Renal cortex interstitium (tissue), 11 donors: ENCODE results near the gene TRERF1. TPM values are rescaled to one million over a fixed set of nuclear protein-coding genes. Genes with fewer than 3 reads are reported as not detected.

ENCODE experiments used
- DNase-seq, 11 donors: peaks; one replicate each; pipeline ENCODE4 v3.0.0-alpha.2; 2013; ENCODE audit warnings: low read depth in 9 of 11, low spot score in 4 of 11; ENCODE audit errors: extremely low read depth in 1 of 11
- polyA plus RNA-seq, 3 donors: library from polyadenylated mRNA; unstranded; fragments of 120-200 nt; gene quantifications; one replicate each; pipeline ENCODE4 v1.2.1, GENCODE V29; 2013; ENCODE audit not compliant: insufficient read length in 3 of 3

The TRERF1 gene
- polyA plus RNA-seq, 3 donors, result 14.9 to 16.4 (median 15.9) TPM

GRCh38 chr6:42352856-42353564 lies 98.7 kb downstream of the TRERF1 start:
- DNase-seq, result no peak

DNA sequence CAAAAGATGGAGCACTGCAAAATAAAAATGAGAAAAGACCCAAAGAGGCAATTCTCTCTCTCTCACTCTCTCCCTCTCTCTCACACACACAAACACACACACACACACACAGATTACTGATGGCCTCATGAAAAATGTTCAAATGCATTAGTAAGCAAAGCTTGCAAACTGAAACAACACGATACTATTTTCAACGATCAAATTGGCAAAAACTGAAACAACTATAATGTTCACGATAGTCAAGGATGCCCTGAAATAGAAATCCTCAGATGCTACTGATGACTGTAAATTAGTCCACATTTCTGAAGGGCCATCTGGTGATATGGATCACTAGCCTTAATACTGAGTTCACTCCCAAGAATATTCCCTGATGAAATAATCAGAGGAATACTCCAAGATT lies 100.8 kb downstream of the TRERF1 start:
- no peak for DNase-seq

- DNase-seq, result no peak
Observed at GRCh38 chr6:42349753-42350511, 101.8 kb downstream of the TRERF1 start.

- no peak for DNase-seq
Observed at GRCh38 chr6:42347456-42347855, 104.3 kb downstream of the TRERF1 start.

DNA sequence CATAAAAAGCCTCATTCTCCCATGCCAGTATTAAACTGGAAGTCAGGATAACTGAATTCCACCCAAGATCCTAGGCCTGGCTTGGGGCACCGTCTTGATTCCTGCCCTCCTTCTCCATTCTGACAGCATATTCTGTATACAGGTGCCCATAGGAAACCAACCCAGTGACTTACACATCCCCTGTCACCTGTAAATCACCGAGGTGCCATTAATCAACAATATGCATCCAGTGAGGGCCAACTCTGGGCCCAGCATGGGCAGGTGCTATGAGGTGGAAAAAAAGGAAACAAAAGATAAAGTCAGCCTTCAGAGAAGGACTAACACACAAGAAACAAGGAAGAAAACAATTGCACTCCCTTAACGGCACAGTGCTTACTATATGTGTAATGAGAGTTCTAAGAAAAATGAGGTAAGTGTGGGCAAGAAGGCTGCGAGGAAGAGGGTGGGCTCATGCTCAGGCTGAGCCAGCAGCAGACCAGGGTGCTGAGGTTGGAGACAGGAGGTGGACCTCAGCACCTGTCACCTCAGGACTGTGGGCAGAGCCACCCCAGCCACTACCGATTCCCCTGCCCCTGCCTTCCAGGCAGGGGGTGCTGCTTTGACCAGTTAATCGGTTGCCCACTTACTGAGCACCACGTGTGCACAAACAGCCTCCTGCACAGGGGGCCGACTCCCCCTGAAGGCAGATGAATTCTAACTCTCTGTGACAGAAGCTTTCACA lies 105.9 kb downstream of the TRERF1 start:
- no peak for DNase-seq

DNA sequence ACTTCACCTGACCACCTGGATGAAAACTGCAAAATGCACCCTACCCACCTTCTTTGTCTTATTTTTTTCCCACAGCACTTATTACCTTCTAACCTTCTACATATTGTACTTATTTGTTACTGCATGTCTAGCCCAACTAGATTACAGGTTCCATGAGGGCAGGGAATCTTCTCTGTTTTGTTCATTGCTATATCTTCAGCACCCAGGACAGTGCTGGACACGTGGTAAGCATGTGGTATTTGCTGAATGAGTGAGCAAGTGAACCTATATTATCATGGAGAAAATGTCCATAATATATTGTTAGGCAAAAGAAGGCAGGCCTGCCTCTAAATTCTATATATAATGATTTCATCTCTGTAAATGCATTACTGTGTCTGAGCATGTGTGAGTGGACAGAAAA lies 107.0 kb downstream of the TRERF1 start:
- no peak for DNase-seq

DNA sequence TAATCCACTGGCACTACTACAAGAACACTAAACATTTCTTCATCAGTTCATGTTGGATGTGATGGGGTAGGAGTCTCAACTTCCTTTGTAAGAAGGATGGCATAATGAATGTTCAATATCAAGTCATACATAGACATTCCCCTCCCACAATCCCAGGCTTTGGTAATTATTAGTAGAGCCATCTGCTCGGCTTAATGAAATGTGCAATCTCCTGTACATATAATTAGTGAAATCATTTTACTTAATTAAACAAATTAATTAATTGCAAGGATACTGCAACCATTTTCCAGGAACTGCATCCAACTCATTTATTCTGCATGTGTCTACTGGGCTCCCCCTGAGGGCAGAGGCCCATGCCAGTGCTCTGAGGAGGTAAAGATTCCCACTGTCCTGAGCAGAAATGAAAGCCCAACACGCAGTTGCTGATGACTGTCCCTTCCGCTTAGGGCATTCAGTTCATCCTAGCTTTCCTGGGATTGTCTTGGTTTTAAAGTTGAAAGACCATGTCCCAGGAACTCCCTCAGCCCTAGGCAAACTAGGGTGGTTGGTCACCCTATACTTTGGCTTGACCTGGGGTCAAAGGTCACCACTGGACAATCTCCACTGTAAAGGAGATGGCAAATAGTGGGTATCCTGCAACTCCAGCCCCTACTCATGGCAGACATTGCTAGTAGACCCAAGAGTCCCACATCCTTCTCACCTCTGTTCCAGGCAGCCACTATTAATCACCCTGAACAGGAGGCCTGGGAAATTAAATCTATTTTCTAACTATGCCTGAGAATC lies 109.8 kb downstream of the TRERF1 start:
- no peak for DNase-seq

- no peak for DNase-seq
Observed at GRCh38 chr6:42341221-42341620, 110.5 kb downstream of the TRERF1 start.

DNA sequence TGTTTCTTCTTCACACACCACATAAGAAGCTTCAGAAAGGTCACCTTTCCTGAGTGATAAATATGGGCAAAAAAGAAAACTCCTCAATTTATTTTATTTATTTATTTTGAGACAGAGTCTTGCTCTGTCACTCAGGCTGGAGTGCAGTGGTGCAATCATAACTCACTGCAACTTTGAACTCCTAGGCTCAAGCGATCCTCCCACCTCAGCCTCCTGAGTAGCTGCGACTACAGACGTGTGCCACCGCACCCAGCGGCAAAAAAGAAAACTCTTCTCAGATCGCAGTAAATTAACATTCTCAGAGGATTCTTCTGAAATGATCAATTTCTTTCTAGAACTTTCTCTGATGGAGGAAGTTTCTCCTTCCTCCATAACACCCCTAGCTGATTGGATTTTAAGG lies 111.2 kb downstream of the TRERF1 start:
- no peak for DNase-seq

DNA sequence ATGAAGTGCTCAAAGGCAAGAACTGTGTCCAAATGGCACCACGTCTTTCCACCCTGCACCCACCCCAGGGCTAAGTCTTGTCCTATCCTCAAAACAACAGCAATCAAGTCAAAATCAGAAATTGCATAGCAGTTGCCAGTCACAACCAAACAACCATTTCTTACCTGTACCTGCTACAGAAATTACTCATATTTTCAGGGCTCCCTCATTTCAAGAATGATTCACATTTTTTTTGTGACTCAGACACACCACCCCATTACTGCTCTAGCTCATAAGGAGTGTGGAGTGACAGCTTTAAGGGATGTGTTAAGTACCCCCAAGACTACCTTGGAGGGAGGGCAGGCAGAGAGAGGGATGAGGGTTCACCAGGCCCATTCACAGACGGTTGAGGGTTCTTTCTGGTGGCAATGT lies 111.7 kb downstream of the TRERF1 start:
- DNase-seq, result no peak

GRCh38 chr6:42338744-42339222 lies 112.9 kb downstream of the TRERF1 start:
- no peak for DNase-seq

- peak in 4 of 11 donors; percentile 8 to 17 (median 12) for DNase-seq
Observed at GRCh38 chr6:42337985-42338743, 113.6 kb downstream of the TRERF1 start.

DNA sequence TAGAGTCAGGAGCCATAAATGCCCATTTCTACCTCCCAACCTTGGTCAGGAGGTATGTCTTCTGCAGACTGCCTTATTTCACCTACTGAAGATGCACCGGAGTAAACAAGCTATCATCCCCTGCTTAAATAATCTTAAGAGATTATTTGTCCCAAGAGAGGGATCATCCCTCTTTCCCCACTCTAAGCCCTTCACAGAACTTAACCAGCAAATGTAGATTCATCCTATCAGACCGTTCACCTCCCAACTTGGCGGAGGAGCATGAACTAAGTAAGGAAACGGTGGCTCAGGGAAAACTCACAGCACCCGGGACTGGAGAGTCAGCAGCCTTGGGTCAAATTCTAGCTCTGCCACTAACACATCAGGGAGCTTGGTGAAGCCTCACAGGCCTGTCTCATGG lies 115.3 kb downstream of the TRERF1 start:
- DNase-seq, result no peak

- no peak for DNase-seq
Observed at GRCh38 chr6:42335896-42336295, 115.8 kb downstream of the TRERF1 start.

DNA sequence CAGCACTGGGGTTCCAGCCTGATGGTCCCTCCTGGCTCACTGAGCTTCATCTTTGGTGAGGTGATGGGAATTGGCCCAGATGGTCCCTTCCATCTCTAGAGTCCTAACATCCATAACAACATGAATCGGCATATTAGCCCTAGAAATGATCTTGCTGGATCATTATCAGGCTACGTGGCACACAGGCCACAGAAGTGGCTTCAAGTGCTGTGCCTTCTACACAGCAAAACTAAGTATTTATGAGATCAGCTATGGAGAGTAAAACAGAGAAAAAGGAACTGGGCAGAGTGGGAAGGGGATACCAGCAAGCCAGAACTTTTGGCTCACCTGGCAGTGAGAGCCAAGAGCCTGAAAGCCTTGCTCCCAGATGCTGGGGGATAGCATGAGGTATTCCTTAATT lies 116.9 kb downstream of the TRERF1 start:
- DNase-seq, result no peak

GRCh38 chr6:42333612-42334011 lies 118.1 kb downstream of the TRERF1 start:
- no peak for DNase-seq

- DNase-seq, result no peak
Observed at GRCh38 chr6:42332916-42333315, 118.8 kb downstream of the TRERF1 start.

GRCh38 chr6:42331019-42331418 lies 120.7 kb downstream of the TRERF1 start:
- no peak for DNase-seq
